H54 (cell line): ENCODE measurements around the gene CALN1.
"Not testable (repeated sequence)": the region's sequence is repeated elsewhere in the genome, so short reads cannot be mapped to it uniquely, and the experiment has no call there.

ENCODE experiments used
- DNase-seq: peaks from one replicate; pipeline ENCODE4 v3.0.0; 2011; ENCODE audit warnings: low spot score, mixed read lengths; ENCODE audit not compliant: insufficient read length
- FAIRE-seq: peaks from 3 replicates; lab custom pipeline; 2011; peaks lifted over from hg19 to GRCh38; lab: Jason Lieb, UNC
- POLR2A ChIP-seq: IDR thresholded peaks from 2 replicates; pipeline ENCODE4 v1.6.1; 2011; ENCODE audit warnings: low read depth, mild to moderate bottlenecking, low read length

The CALN1 gene

GRCh38 chr7:72078856-72079255, 333.3 kb downstream of the CALN1 start:
- no peak for FAIRE-seq
- TF ChIP-seq POLR2A = no peak
- no peak for DNase-seq

- no peak for TF ChIP-seq POLR2A
- FAIRE-seq = no peak
- no peak for DNase-seq
Measured at GRCh38 chr7:72078301-72078700, 333.8 kb downstream of the CALN1 start.

- DNase-seq (no peak), FAIRE-seq (no peak)
- no peak for TF ChIP-seq POLR2A
Measured at GRCh38 chr7:72077786-72078185, 334.4 kb downstream of the CALN1 start.

GRCh38 chr7:72072901-72073300, 339.2 kb downstream of the CALN1 start:
- no peak for TF ChIP-seq POLR2A
- DNase-seq = no peak
- FAIRE-seq = no peak

GRCh38 chr7:72069263-72069662, 342.9 kb downstream of the CALN1 start:
- FAIRE-seq = no peak
- no peak for TF ChIP-seq POLR2A
- DNase-seq = no peak

- DNase-seq, FAIRE-seq: not testable (repeated sequence)
Measured at GRCh38 chr7:72065764-72066163, 346.4 kb downstream of the CALN1 start.

- no peak for TF ChIP-seq POLR2A
- FAIRE-seq = no peak
- DNase-seq = no peak
Measured at GRCh38 chr7:72064916-72065315, 347.2 kb downstream of the CALN1 start.

- DNase-seq = no peak
- no peak for FAIRE-seq
- no peak for TF ChIP-seq POLR2A
Measured at GRCh38 chr7:72063330-72063729, 348.8 kb downstream of the CALN1 start.

GRCh38 chr7:72062666-72063065, 349.5 kb downstream of the CALN1 start:
- DNase-seq (no peak), FAIRE-seq (no peak)
- TF ChIP-seq POLR2A = no peak

- no peak for TF ChIP-seq POLR2A
- no peak for DNase-seq
- FAIRE-seq = no peak
Measured at GRCh38 chr7:72059925-72060324, 352.2 kb downstream of the CALN1 start.

- FAIRE-seq = no peak
- TF ChIP-seq POLR2A = no peak
- no peak for DNase-seq
Measured at GRCh38 chr7:72058579-72058978, 353.6 kb downstream of the CALN1 start.

GRCh38 chr7:72057796-72058195, 354.3 kb downstream of the CALN1 start:
- DNase-seq (no peak), FAIRE-seq (no peak)
- TF ChIP-seq POLR2A = no peak

- DNase-seq (no peak), FAIRE-seq (no peak)
- no peak for TF ChIP-seq POLR2A
Measured at GRCh38 chr7:72057231-72057630, 354.9 kb downstream of the CALN1 start.

- TF ChIP-seq POLR2A = no peak
- FAIRE-seq = no peak
Measured at GRCh38 chr7:72055426-72055825, 356.7 kb downstream of the CALN1 start.

GRCh38 chr7:72053292-72053691, 358.8 kb downstream of the CALN1 start:
- no peak for FAIRE-seq
- TF ChIP-seq POLR2A = no peak
- DNase-seq = no peak

More at GRCh38 chr7:72055426-72055825, 356.7 kb downstream of the CALN1 start:
- DNase-seq = no peak

GRCh38 chr7:72048420-72048819, 363.7 kb downstream of the CALN1 start:
- no peak for TF ChIP-seq POLR2A
- FAIRE-seq (no peak), DNase-seq (no peak)
